ENCODE results near the gene EEF2K. TPM values are rescaled to one million over a fixed set of nuclear protein-coding genes. Genes with fewer than 3 reads are reported as not detected.
A peak's percentile ranks its signal among the peaks of the same experiment; 100 is the strongest.

Gene EEF2K
- total RNA-seq, 2 donors from 2014 or later: 9.8 to 15.8 TPM

DNA sequence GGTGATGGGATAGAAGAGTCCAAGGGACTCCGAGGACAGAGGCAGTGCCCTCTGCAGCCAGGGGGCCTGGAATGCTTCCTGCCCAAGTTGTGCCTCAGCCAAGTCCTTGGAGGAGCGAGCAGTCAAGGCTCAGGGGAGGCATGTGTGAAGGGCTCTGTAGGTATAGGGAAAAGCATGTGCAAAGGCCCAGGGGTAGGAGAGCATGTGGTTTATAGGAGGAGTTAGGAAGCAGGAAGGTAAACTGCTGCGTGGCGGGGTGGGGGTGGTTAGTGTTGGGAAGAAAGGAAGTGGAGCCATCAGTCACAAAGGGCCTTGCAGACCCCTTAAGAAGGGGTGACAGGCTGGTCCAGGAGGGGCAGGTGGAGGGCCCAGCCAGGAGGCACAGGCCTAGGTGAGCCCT lies 98.3 kb downstream of the EEF2K start:
- H3K4me1 ChIP-seq (ENCODE audit: control insufficient read depth, insufficient read depth, low read length): no peaks in the 10 kb centered on the region
- H3K27me3 ChIP-seq (ENCODE audit: control insufficient read depth, insufficient read depth, low read length, poor library complexity, severe bottlenecking): no peaks in the 10 kb centered on the region
- no peaks in the 10 kb centered on the region for H3K9me3 ChIP-seq (ENCODE audit: control insufficient read depth, low read length)
- no peak overlapping the region for H3K9ac ChIP-seq (ENCODE audit: extremely low read depth, low read length, poor library complexity, severe bottlenecking)
- no peaks in the 10 kb centered on the region for H3K9me3 Mint-ChIP-seq
- WGBS, 2 experiments (ENCODE audit: insufficient coverage in 1 of 2, insufficient read length in 1 of 2): 97 to 100% methylated on average over 1 to 4 of the region's 4 CpGs
- H3K4me1 Mint-ChIP-seq: peaks cover 2% of the 10 kb centered on the region
- DNase-seq: peak; percentile 37
- TF ChIP-seq CTCF (conservative IDR thresholded peaks at IDR 0.05): no peak
- peak overlapping the region; percentile 26 for H3K27ac Mint-ChIP-seq
- H3K4me3 ChIP-seq (ENCODE audit: low read length): no peak overlapping the region
- peaks cover 55% of the 10 kb centered on the region for H3K36me3 Mint-ChIP-seq (ENCODE audit: low read depth)
- no peak overlapping the region for H3K27ac ChIP-seq (ENCODE audit: low read depth, low read length)
- no peaks in the 10 kb centered on the region for H3K27me3 Mint-ChIP-seq (ENCODE audit: insufficient read depth)
- H3K36me3 ChIP-seq (ENCODE audit: control insufficient read depth, insufficient read depth, low read length): peaks cover 47% of the 10 kb centered on the region
- H3K4me3 Mint-ChIP-seq: no peak overlapping the region

- H3K27me3 ChIP-seq (ENCODE audit: control insufficient read depth, insufficient read depth, low read length, poor library complexity, severe bottlenecking): no peaks in the 10 kb centered on the region
- H3K9me3 Mint-ChIP-seq: no peaks in the 10 kb centered on the region
- no peak overlapping the region for H3K9ac ChIP-seq (ENCODE audit: extremely low read depth, low read length, poor library complexity, severe bottlenecking)
- H3K27me3 Mint-ChIP-seq (ENCODE audit: insufficient read depth): no peaks in the 10 kb centered on the region
- no peak overlapping the region for H3K27ac ChIP-seq (ENCODE audit: low read depth, low read length)
- H3K9me3 ChIP-seq (ENCODE audit: control insufficient read depth, low read length): no peaks in the 10 kb centered on the region
- no peak overlapping the region for H3K27ac Mint-ChIP-seq
- peaks cover 68% of the 10 kb centered on the region for H3K36me3 Mint-ChIP-seq (ENCODE audit: low read depth)
- no peaks in the 10 kb centered on the region for H3K4me1 ChIP-seq (ENCODE audit: control insufficient read depth, insufficient read depth, low read length)
- no peaks in the 10 kb centered on the region for H3K4me1 Mint-ChIP-seq
- H3K36me3 ChIP-seq (ENCODE audit: control insufficient read depth, insufficient read depth, low read length): peaks cover 61% of the 10 kb centered on the region
- no peak overlapping the region for H3K4me3 Mint-ChIP-seq
- no peak for TF ChIP-seq CTCF (conservative IDR thresholded peaks at IDR 0.05)
- DNase-seq: no peak
- no peak overlapping the region for H3K4me3 ChIP-seq (ENCODE audit: low read length)
- WGBS, 2 experiments (ENCODE audit: insufficient coverage in 1 of 2, insufficient read length in 1 of 2): 90 to 93% methylated on average over 2 to 9 of the region's 9 CpGs
These were observed 100.7 kb downstream of the EEF2K start for GRCh38 chr16:22306788-22307187.

- peak; percentile 41 for DNase-seq
- Histone ChIP-seq H3K4me3 (ENCODE audit: low read length) (no peak overlapping the region), H3K9ac (ENCODE audit: extremely low read depth, low read length, poor library complexity, severe bottlenecking) (no peak overlapping the region), H3K27me3 (ENCODE audit: control insufficient read depth, insufficient read depth, low read length, poor library complexity, severe bottlenecking) (no peaks in the 10 kb centered on the region), H3K9me3 (ENCODE audit: control insufficient read depth, low read length) (no peaks in the 10 kb centered on the region), H3K36me3 (ENCODE audit: control insufficient read depth, insufficient read depth, low read length) (peaks cover 60% of the 10 kb centered on the region), H3K4me1 (ENCODE audit: control insufficient read depth, insufficient read depth, low read length) (no peaks in the 10 kb centered on the region), H3K27ac (ENCODE audit: low read depth, low read length) (no peak overlapping the region)
- no peaks in the 10 kb centered on the region for H3K4me1 Mint-ChIP-seq
- TF ChIP-seq CTCF (conservative IDR thresholded peaks at IDR 0.05): no peak
- peaks cover 68% of the 10 kb centered on the region for H3K36me3 Mint-ChIP-seq (ENCODE audit: low read depth)
- 92 to 95% methylated on average over 3 to 10 of the region's 10 CpGs for WGBS, 2 experiments (ENCODE audit: insufficient coverage in 1 of 2, insufficient read length in 1 of 2)
- H3K9me3 Mint-ChIP-seq: no peaks in the 10 kb centered on the region
- no peak overlapping the region for H3K27ac Mint-ChIP-seq
- no peaks in the 10 kb centered on the region for H3K27me3 Mint-ChIP-seq (ENCODE audit: insufficient read depth)
- no peak overlapping the region for H3K4me3 Mint-ChIP-seq
These were observed 101.8 kb downstream of the EEF2K start for GRCh38 chr16:22307838-22308237.

Data from endodermal cell (in vitro differentiated cells).